Measurements from ENCODE around the gene FAM168A. TPM values are rescaled to one million over a fixed set of nuclear protein-coding genes. Genes with fewer than 3 reads are reported as not detected.

FAM168A gene
- polyA plus RNA-seq, 1 donor (not counting 4 experiments of a cell fraction or from before 2014, with no cell fraction given), result 11.8 TPM

GRCh38 chr11:73536961-73537360, 61.0 kb downstream of the FAM168A start:
- H3K9me3 ChIP-seq (ENCODE audit: control insufficient read depth, low read depth, low read length), result no peaks in the 10 kb centered on the region
- no peak overlapping the region for H3K27ac ChIP-seq (ENCODE audit: control insufficient read depth, insufficient read depth, low read length)
- H3K36me3 ChIP-seq (ENCODE audit: control insufficient read depth in 2 of 2, extremely low read depth in 1 of 2, insufficient read depth in 2 of 2, low read length in 2 of 2), result no peaks in the 10 kb centered on the region
- FAIRE-seq (no peak), DNase-seq (ENCODE audit: low read depth, low spot score) (no peak)
- no peaks in the 10 kb centered on the region for H4K20me1 ChIP-seq (ENCODE audit: control insufficient read depth, extremely low read depth, insufficient read depth, low read length)
- H3K4me3 ChIP-seq (ENCODE audit: control insufficient read depth in 2 of 3, extremely low read depth in 1 of 3, insufficient read depth in 2 of 3, low read depth in 1 of 3, low read length in 3 of 3), result no peak overlapping the region
- H2AFZ ChIP-seq (ENCODE audit: control insufficient read depth, low read length), result no peak overlapping the region
- H3K4me2 ChIP-seq (ENCODE audit: control insufficient read depth, extremely low read depth, insufficient read depth, low read depth, low read length), result no peak overlapping the region
- no peaks in the 10 kb centered on the region for H3K4me1 ChIP-seq (ENCODE audit: control insufficient read depth, extremely low read depth, insufficient read depth, low read length)
- no peaks in the 10 kb centered on the region for H3K79me2 ChIP-seq (ENCODE audit: control insufficient read depth, insufficient read depth, low read length)
- dilution Hi-C loops (cut with MboI; ENCODE audit: extremely low pct_ligation_motif_present, low sequenced_read_pairs), result no loop called here
- no peaks in the 10 kb centered on the region for H3K27me3 ChIP-seq (ENCODE audit: control insufficient read depth, extremely low read depth, insufficient read depth, low read length)
- H3K9me1 ChIP-seq (ENCODE audit: control insufficient read depth, extremely low read depth, insufficient read depth, low read length), result no peaks in the 10 kb centered on the region
- TF ChIP-seq CTCF (optimal IDR thresholded peaks at IDR 0.05 in 1 of 3, IDR thresholded peaks at IDR 0.05 in 1 of 3, conservative IDR thresholded peaks at IDR 0.05 in 1 of 3; ENCODE audit: extremely low read depth in 1 of 3, insufficient read depth in 2 of 3, low read length in 3 of 3) (no peak), EZH2 (IDR thresholded peaks at IDR 0.05; ENCODE audit: low read length) (no peak)
- no peak overlapping the region for H3K9ac ChIP-seq (ENCODE audit: control insufficient read depth, extremely low read depth, insufficient read depth, low read length)

GRCh38 chr11:73532310-73532709, 65.6 kb downstream of the FAM168A start:
- no peak overlapping the region for H3K4me3 ChIP-seq (ENCODE audit: control insufficient read depth in 2 of 3, extremely low read depth in 1 of 3, insufficient read depth in 2 of 3, low read depth in 1 of 3, low read length in 3 of 3)
- dilution Hi-C loops (cut with MboI; ENCODE audit: extremely low pct_ligation_motif_present, low sequenced_read_pairs), result no loop called here
- H3K36me3 ChIP-seq (ENCODE audit: control insufficient read depth in 2 of 2, extremely low read depth in 1 of 2, insufficient read depth in 2 of 2, low read length in 2 of 2), result no peaks in the 10 kb centered on the region
- TF ChIP-seq EZH2 (IDR thresholded peaks at IDR 0.05; ENCODE audit: low read length), result no peak
- no peak for TF ChIP-seq CTCF (optimal IDR thresholded peaks at IDR 0.05 in 1 of 3, IDR thresholded peaks at IDR 0.05 in 1 of 3, conservative IDR thresholded peaks at IDR 0.05 in 1 of 3; ENCODE audit: extremely low read depth in 1 of 3, insufficient read depth in 2 of 3, low read length in 3 of 3)
- H2AFZ ChIP-seq (ENCODE audit: control insufficient read depth, low read length), result no peak overlapping the region
- FAIRE-seq (no peak), DNase-seq (ENCODE audit: low read depth, low spot score) (no peak)
- no peaks in the 10 kb centered on the region for H4K20me1 ChIP-seq (ENCODE audit: control insufficient read depth, extremely low read depth, insufficient read depth, low read length)
- no peaks in the 10 kb centered on the region for H3K4me1 ChIP-seq (ENCODE audit: control insufficient read depth, extremely low read depth, insufficient read depth, low read length)
- H3K27me3 ChIP-seq (ENCODE audit: control insufficient read depth, extremely low read depth, insufficient read depth, low read length), result no peaks in the 10 kb centered on the region
- H3K9ac ChIP-seq (ENCODE audit: control insufficient read depth, extremely low read depth, insufficient read depth, low read length), result no peak overlapping the region
- H3K27ac ChIP-seq (ENCODE audit: control insufficient read depth, insufficient read depth, low read length), result no peak overlapping the region
- H3K4me2 ChIP-seq (ENCODE audit: control insufficient read depth, extremely low read depth, insufficient read depth, low read depth, low read length), result no peak overlapping the region
- no peaks in the 10 kb centered on the region for H3K9me1 ChIP-seq (ENCODE audit: control insufficient read depth, extremely low read depth, insufficient read depth, low read length)
- H3K9me3 ChIP-seq (ENCODE audit: control insufficient read depth, low read depth, low read length), result no peaks in the 10 kb centered on the region
- no peaks in the 10 kb centered on the region for H3K79me2 ChIP-seq (ENCODE audit: control insufficient read depth, insufficient read depth, low read length)

Data from keratinocyte (primary cell).